HT1080 (cell line): Measurements from ENCODE around the gene ENOX1. TPM values are rescaled to one million over a fixed set of nuclear protein-coding genes. Genes with fewer than 3 reads are reported as not detected.
A peak's percentile ranks its signal among the peaks of the same experiment; 100 is the strongest.

Experiments
- DNase-seq: peaks from one replicate; pipeline ENCODE4 v3.0.0-alpha.2; 2015; ENCODE audit warnings: low read depth
- total RNA-seq: library from RNA; depleted of rRNA; stranded (reverse); fragments of >200 nt; shearing (Covaris generic); gene quantifications from 2 replicates; pipeline ENCODE4 v1.2.3, GENCODE V29; 2014

ENOX1 gene
- total RNA-seq, 1 experiment from 2014 or later, result 3.2 TPM

- DNase-seq, result no peak
Observed at GRCh38 chr13:43265028-43265427, 521.7 kb downstream of the ENOX1 start.

GRCh38 chr13:43264458-43264857, 522.3 kb downstream of the ENOX1 start:
- no peak for DNase-seq

GRCh38 chr13:43263047-43263446, 523.7 kb downstream of the ENOX1 start:
- no peak for DNase-seq

- DNase-seq, result peak; percentile 65
Observed at GRCh38 chr13:43260999-43261398, 525.8 kb downstream of the ENOX1 start.

GRCh38 chr13:43258771-43259170, 528.0 kb downstream of the ENOX1 start:
- DNase-seq, result no peak

GRCh38 chr13:43257765-43258164, 529.0 kb downstream of the ENOX1 start:
- DNase-seq, result no peak

- DNase-seq, result no peak
Observed at GRCh38 chr13:43251961-43252360, 534.8 kb downstream of the ENOX1 start.

- peak; percentile 25 for DNase-seq
Observed at GRCh38 chr13:43246382-43246781, 540.4 kb downstream of the ENOX1 start.

GRCh38 chr13:43245374-43245964, 541.3 kb downstream of the ENOX1 start:
- peak; percentile 92 for DNase-seq

GRCh38 chr13:43244481-43244880, 542.3 kb downstream of the ENOX1 start:
- no peak for DNase-seq

GRCh38 chr13:43243711-43244110, 543.1 kb downstream of the ENOX1 start:
- no peak for DNase-seq

- peak; percentile 26 for DNase-seq
Observed at GRCh38 chr13:43242040-43242439, 544.7 kb downstream of the ENOX1 start.

- no peak for DNase-seq
Observed at GRCh38 chr13:43240278-43240677, 546.5 kb downstream of the ENOX1 start.

- DNase-seq, result no peak
Observed at GRCh38 chr13:43239275-43239840, 547.4 kb downstream of the ENOX1 start.

- DNase-seq, result no peak
Observed at GRCh38 chr13:43238341-43239083, 548.3 kb downstream of the ENOX1 start.

GRCh38 chr13:43237616-43238015, 549.2 kb downstream of the ENOX1 start:
- no peak for DNase-seq

GRCh38 chr13:43235028-43235427, 551.7 kb downstream of the ENOX1 start:
- DNase-seq, result no peak

- peak; percentile 67 for DNase-seq
Observed at GRCh38 chr13:43232873-43233265, 553.9 kb downstream of the ENOX1 start.

GRCh38 chr13:43232144-43232872, 554.5 kb downstream of the ENOX1 start:
- no peak for DNase-seq

- no peak for DNase-seq
Observed at GRCh38 chr13:43230989-43231388, 555.8 kb downstream of the ENOX1 start.

- DNase-seq, result peak; percentile 81
Observed at GRCh38 chr13:43229506-43229905, 557.3 kb downstream of the ENOX1 start.

GRCh38 chr13:43227721-43228120, 559.1 kb downstream of the ENOX1 start:
- DNase-seq, result peak; percentile 83
